Measurements from ENCODE around the gene SPATA2.

DNA sequence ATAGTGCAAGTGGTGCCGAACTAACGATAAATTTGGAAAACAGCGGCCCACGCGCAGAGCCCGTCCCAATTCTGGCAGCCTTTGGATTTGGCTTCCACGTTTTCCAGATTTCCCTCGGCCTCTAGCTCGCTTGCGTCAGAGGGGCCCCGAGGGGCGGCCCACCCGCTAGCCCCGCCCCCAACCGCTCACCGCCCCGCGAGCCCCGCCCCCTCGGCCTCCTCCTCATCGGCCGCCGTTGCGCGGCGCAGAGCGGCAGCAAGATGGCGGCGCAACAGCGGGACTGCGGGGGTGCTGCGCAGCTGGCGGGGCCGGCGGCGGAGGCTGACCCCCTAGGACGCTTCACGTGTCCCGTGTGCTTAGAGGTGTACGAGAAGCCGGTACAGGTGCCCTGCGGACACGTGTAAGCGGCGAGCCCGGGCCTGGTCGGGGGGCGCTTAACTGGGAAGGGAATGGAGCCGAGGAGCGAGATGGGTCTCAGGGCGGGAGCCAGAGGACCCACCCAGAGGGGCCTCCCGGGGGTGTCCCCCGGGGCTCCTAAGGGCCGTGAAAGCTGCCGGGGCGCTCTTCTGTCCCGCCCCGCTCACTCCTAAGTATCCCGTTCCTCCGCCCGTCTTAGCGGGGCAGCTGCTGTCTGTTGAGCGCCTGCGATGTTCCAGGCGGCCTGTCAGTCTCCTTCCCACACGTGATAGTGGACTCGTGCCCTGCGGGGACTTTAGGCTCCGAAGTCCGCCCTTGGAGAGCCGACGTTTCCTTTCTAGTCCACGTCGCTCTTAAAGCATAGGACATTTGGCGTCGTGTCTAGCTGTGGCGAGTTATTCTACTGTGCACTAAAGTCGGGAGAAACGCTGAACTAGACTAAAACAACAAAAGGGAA lies 21.1 kb upstream of the SPATA2 start, which contains the start of gene RNF114:
- TF ChIP-seq, protein P1, sequence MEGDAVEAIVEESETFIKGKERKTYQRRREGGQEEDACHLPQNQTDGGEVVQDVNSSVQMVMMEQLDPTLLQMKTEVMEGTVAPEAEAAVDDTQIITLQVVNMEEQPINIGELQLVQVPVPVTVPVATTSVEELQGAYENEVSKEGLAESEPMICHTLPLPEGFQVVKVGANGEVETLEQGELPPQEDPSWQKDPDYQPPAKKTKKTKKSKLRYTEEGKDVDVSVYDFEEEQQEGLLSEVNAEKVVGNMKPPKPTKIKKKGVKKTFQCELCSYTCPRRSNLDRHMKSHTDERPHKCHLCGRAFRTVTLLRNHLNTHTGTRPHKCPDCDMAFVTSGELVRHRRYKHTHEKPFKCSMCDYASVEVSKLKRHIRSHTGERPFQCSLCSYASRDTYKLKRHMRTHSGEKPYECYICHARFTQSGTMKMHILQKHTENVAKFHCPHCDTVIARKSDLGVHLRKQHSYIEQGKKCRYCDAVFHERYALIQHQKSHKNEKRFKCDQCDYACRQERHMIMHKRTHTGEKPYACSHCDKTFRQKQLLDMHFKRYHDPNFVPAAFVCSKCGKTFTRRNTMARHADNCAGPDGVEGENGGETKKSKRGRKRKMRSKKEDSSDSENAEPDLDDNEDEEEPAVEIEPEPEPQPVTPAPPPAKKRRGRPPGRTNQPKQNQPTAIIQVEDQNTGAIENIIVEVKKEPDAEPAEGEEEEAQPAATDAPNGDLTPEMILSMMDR (IDR thresholded peaks at IDR 0.05) = no peak
- TF ChIP-seq POLR2AphosphoS5 (IDR thresholded peaks at IDR 0.05; ENCODE audit: insufficient read depth in 1 of 2, low read depth in 1 of 2) = peak; percentile 60 to 99
- peak; percentile 37 to 97 for TF ChIP-seq POLR2A (IDR thresholded peaks at IDR 0.05)
